HFFc6 (cell line): ENCODE data around the gene SRP9. TPM values are rescaled to one million over a fixed set of nuclear protein-coding genes. Genes with fewer than 3 reads are reported as not detected.

ENCODE experiments used
- total RNA-seq, 6 experiments: library from RNA; stranded (reverse); fragmentation: NEBNext Ultra II Directional; extraction: Animal tissue kit (Norgen Biotek cat#: 25700); gene quantifications; 2 replicates in 1 of 6; 3 replicates in 5 of 6; pipeline ENCODE4 v1.2.3, GENCODE V29; 2021

Gene SRP9
- total RNA-seq, 6 experiments from 2014 or later: 219 to 277 (median 246) TPM

Other genes with a start within 250 kb of the SRP9 start
- 100 to 1,000 TPM; 133 to 171 (median 139) TPM for gene ENAH, start 124.7 kb upstream of the SRP9 start, total RNA-seq
- gene EPHX1, start 32.3 kb downstream of the SRP9 start, total RNA-seq: 10 to 100 TPM; 30.3 to 38.7 (median 34.9) TPM
- 10 to 100 TPM; 18.9 to 29.1 (median 22.0) TPM for gene TMEM63A, start 104.6 kb downstream of the SRP9 start, total RNA-seq
- gene LEFTY1, start 111.3 kb downstream of the SRP9 start, total RNA-seq: not detected
- gene PYCR2, start 146.4 kb downstream of the SRP9 start, total RNA-seq: 10 to 100 TPM; 50.7 to 56.3 (median 52.8) TPM
- not detected for gene LEFTY2, start 163.4 kb downstream of the SRP9 start, total RNA-seq
- 10 to 100 TPM; 16.1 to 18.1 (median 16.5) TPM for gene SDE2, start 221.5 kb downstream of the SRP9 start, total RNA-seq